Heart left ventricle (tissue), 16 donors: ENCODE data around the gene LUZP2. TPM values are rescaled to one million over a fixed set of nuclear protein-coding genes. Genes with fewer than 3 reads are reported as not detected.

Experiments
- ATAC-seq, 4 donors: fragments of 200-7000 bp; cut with Tn5 transposase; one replicate each; pipeline ENCODE4 v1.9.1; 2020 to 2022; ENCODE audit warnings: moderate library complexity in 4 of 4, mild to moderate bottlenecking in 3 of 4, moderate number of reproducible peaks in 1 of 4
- DNase-seq, 5 donors: peaks; one replicate each; pipeline ENCODE4 v3.0.0-alpha.2; 2020
- H3K27ac ChIP-seq, 12 donors: fragments of 200-600 bp; sonication (generic) in 4 of 12; one replicate each; pipeline versions ENCODE4 v1.5.0 to v1.8.0; 2016 to 2022; ENCODE audit warnings: mild to moderate bottlenecking in 2 of 12
- H3K27me3 ChIP-seq, 9 donors: fragments of 200-600 bp; sonication (generic) in 2 of 9; one replicate each; pipeline versions ENCODE4 v1.5.1 to v1.8.0; 2016 to 2022; ENCODE audit warnings: mild to moderate bottlenecking in 3 of 9
- H3K36me3 ChIP-seq, 9 donors: fragments of 200-600 bp; sonication (generic) in 2 of 9; one replicate each; pipeline versions ENCODE4 v1.5.0 to v1.8.0; 2018 to 2022; ENCODE audit warnings: mild to moderate bottlenecking in 2 of 9
- H3K4me1 ChIP-seq, 12 donors: fragments of 200-600 bp; sonication (generic) in 4 of 12; one replicate each; pipeline versions ENCODE4 v1.5.0 to v1.8.0; 2016 to 2022; ENCODE audit warnings: mild to moderate bottlenecking in 3 of 12
- H3K4me3 ChIP-seq, 12 donors: fragments of 200-600 bp; sonication (generic) in 4 of 12; one replicate each; pipeline versions ENCODE4 v1.5.0 to v1.8.0; 2017 to 2022; ENCODE audit warnings: mild to moderate bottlenecking in 9 of 12, moderate library complexity in 4 of 12
- H3K9me3 ChIP-seq, 12 donors: fragments of 200-600 bp; sonication (generic) in 4 of 12; one replicate each; pipeline versions ENCODE4 v1.5.0 to v1.8.0; 2016 to 2022; ENCODE audit warnings: mild to moderate bottlenecking in 1 of 12
- POLR2A ChIP-seq, 2 donors: fragments of 450-650 bp; IDR thresholded peaks; one replicate each; pipeline ENCODE4 v1.6.1; 2017; ENCODE audit warnings: antibody characterized with exemption in 2 of 2, mild to moderate bottlenecking in 2 of 2, moderate library complexity in 2 of 2
- WGBS, 4 donors: extraction: QIAGEN DNeasy Blood & Tissue Kit in 2 of 4; methylation state at CpG; one replicate each; pipeline versions ENCODE4 v1.1.5 to v1.1.7; 2013 to 2018; 5-methylcytosine and 5-hydroxymethylcytosine counted together
- intact Hi-C, 10 donors: fragments of 100-400 bp; cut with DNase I; formaldehyde crosslinking; loops; one replicate each; pipeline versions ENCODE4 v1.11.1 to v1.14.2; 2022
- polyA plus RNA-seq, 2 donors: library from polyadenylated mRNA; stranded (reverse); fragments of 200-250 nt; gene quantifications; one replicate each; pipeline ENCODE4 v1.2.3, GENCODE V29; 2013
- total RNA-seq, 9 donors: library from RNA; depleted of rRNA in 2 of 9; stranded (reverse); fragments of >200 nt in 2 of 9; fragmentation: NEBNext Ultra II Directional in 3 of 9; extraction: Animal tissue kit (Norgen Biotek cat#: 25700) in 3 of 9; gene quantifications; one replicate each; pipeline versions ENCODE4 v1.1.0 to v1.2.4, GENCODE V29; 2016 to 2023
- TF ChIP-seq, protein P1 (sequence below), 12 donors: fragments of 200-600 bp; sonication (generic) in 4 of 12; IDR thresholded peaks; one replicate each; pipeline versions ENCODE4 v1.5.0 to v1.8.0; 2018 to 2022; ENCODE audit warnings: antibody characterized with exemption in 12 of 12, mild to moderate bottlenecking in 5 of 12
- donor health status: ischemic (EF 13 %, LVEDD 7.1; RV severe dilation, severe dysfunction).
- donor health status: healthy with polysubstance abuse.
- donor health status: DM: no; HTN: yes; CAD: no.
- donor health status: DM: no; HTN: no; CAD: no.
- donor health status: ischemic (EF 25% LVEDD 6.9; RV normal size, moderate dysfunction).
- donor health status: ischemic (EF 25% LVEDD 5.7; RV mildly dilated, moderate dysfunction).
- donor health status: healthy.
- donor health status: DM: yes; HTN: yes; CAD: no.
- donor health status: ischemic (EF 35%, LVEDD 5.7; RV mildly dilated, moderate dysfunction).
- donor health status: nonischemic (EF 11% LVEDD 7.7; RV severe dilation, severe dysfunction).
- donor health status: DM: yes; HTN: yes; CAD: no.
- donor health status: PGD.
- donor health status: ischemic (EF 29% LVEDD 5.4; RV normal size, mild dysfunction).
- donor health status: nonischemic (EF 23%, LVEDD 6.1; RV moderate dilation, normal function).

LUZP2 gene
- total and polyA plus RNA-seq, 11 donors, result 0.11 to 0.30 (median 0.17) TPM; not detected in 7

DNA sequence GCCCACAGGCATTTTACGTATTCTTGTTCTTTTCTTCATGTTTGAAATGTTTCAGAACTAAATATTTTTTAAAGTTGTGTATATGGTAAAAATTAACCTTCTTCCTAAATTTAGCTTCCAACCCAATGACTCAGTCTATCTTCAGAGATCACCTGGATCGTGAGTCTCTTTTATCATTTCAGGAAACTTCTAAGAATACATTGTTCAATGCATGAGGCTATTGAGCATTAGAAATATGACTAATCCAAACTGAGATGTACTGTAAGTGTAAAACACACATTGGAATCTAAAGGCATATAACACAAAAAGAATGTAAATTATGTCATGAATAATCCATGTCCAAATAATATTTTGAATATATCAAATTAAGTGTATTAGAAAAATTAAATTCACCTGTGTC is 265.2 kb downstream of the LUZP2 start:
- DNase-seq (no peak), ATAC-seq (no peak)
- Histone ChIP-seq H3K36me3 (no peaks in the 10 kb centered on the region), H3K4me1 (no peaks in the 10 kb centered on the region), H3K27me3 (no peaks in the 10 kb centered on the region), H3K9me3 (peaks cover 0 to 3% (median 0%) of the 10 kb centered on the region in 12 donors), H3K27ac (no peak overlapping the region), H3K4me3 (no peak overlapping the region)
- TF ChIP-seq, protein P1, sequence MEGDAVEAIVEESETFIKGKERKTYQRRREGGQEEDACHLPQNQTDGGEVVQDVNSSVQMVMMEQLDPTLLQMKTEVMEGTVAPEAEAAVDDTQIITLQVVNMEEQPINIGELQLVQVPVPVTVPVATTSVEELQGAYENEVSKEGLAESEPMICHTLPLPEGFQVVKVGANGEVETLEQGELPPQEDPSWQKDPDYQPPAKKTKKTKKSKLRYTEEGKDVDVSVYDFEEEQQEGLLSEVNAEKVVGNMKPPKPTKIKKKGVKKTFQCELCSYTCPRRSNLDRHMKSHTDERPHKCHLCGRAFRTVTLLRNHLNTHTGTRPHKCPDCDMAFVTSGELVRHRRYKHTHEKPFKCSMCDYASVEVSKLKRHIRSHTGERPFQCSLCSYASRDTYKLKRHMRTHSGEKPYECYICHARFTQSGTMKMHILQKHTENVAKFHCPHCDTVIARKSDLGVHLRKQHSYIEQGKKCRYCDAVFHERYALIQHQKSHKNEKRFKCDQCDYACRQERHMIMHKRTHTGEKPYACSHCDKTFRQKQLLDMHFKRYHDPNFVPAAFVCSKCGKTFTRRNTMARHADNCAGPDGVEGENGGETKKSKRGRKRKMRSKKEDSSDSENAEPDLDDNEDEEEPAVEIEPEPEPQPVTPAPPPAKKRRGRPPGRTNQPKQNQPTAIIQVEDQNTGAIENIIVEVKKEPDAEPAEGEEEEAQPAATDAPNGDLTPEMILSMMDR (IDR thresholded peaks at IDR 0.05), result no peak
- TF ChIP-seq POLR2A (IDR thresholded peaks at IDR 0.05), result no peak
- intact Hi-C loops, result no loop called here
- WGBS, 4 donors, result 47 to 87% (median 84%) methylated on average over 2 of the region's 2 CpGs

DNA sequence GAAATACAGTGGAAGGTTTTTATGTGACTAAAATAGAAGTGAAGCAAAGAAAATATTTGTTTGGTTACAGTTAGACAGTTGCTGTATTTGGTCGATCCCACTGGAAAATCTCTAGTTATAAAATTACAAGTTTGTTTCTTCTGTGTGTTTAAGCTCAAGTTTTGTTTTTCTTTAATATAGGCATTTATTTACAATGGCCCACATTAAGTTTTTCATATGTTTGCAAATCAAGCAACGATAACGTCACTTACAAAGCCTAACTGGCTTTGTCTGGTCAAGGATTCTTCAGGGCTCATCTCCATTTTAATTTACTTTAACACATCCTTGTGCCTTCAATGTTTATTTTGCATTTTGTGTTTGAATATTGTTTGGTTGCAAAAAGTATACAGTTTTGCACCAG is 270.6 kb downstream of the LUZP2 start:
- WGBS, 4 donors, result 64 to 85% (median 80%) methylated on average over 3 of the region's 3 CpGs
- H3K9me3 ChIP-seq, result peaks cover 0 to 4% (median 0%) of the 10 kb centered on the region in 12 donors
- H3K27ac ChIP-seq, result no peak overlapping the region
- TF ChIP-seq, protein P1 (IDR thresholded peaks at IDR 0.05), result no peak
- no peak for TF ChIP-seq POLR2A (IDR thresholded peaks at IDR 0.05)
- H3K36me3 ChIP-seq, result no peaks in the 10 kb centered on the region
- no peak overlapping the region for H3K4me3 ChIP-seq
- H3K27me3 ChIP-seq, result no peaks in the 10 kb centered on the region
- intact Hi-C loops, result no loop called here
- no peak for DNase-seq
- no peaks in the 10 kb centered on the region for H3K4me1 ChIP-seq
- ATAC-seq, result no peak

DNA sequence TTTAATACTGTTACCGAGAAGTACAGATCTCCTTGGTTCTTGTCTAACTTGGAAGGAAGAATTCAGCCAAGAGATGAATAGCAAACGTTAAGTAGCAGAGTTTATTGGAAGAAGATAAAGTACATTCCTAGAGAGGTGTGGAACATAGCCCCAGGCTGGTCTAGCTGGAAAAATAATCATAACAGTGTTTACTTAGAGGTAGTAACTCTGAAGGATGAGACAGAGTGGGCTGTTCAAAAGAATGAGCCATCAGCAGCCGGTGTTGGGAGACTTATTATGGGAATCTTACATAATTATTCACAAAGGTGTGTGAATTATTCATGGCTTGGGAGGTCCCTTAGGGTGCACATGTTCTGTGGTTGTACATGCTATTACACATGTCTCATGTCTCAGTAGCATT is 276.5 kb downstream of the LUZP2 start:
- TF ChIP-seq POLR2A (IDR thresholded peaks at IDR 0.05), result no peak
- TF ChIP-seq, protein P1 (IDR thresholded peaks at IDR 0.05), result no peak

DNA sequence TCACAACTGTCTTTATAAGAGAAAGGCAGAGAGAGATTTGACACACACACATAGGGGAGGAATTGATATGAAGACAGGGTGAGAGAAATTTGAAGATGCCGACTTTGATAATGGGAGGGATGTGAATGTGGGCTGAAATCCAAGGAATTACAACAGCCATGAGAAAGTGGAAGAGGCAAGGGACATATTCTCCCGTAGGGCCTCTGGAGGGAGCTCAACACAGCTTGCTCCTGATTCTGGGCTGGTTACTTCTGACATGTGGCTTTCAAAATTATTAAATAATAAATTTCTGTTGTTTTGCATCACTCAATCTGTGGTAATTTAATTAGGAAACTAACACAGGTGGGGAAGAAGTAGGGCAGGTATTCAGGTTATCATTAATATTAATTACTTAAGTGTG is 282.9 kb downstream of the LUZP2 start:
- H3K27ac ChIP-seq, result no peak overlapping the region
- H3K4me3 ChIP-seq, result no peak overlapping the region
- ATAC-seq, result no peak
- DNase-seq, result no peak
- H3K9me3 ChIP-seq, result no peaks in the 10 kb centered on the region
- no peaks in the 10 kb centered on the region for H3K4me1 ChIP-seq
- 30 to 47% (median 34%) methylated on average over 2 of the region's 2 CpGs for WGBS, 4 donors
- intact Hi-C loops, result no loop called here
- H3K36me3 ChIP-seq, result no peaks in the 10 kb centered on the region
- H3K27me3 ChIP-seq, result no peaks in the 10 kb centered on the region
- TF ChIP-seq POLR2A (IDR thresholded peaks at IDR 0.05), result no peak
- TF ChIP-seq, protein P1 (IDR thresholded peaks at IDR 0.05), result no peak

More for the DNA sequence above, 276.5 kb downstream of the LUZP2 start:
- H3K36me3 ChIP-seq, result no peaks in the 10 kb centered on the region
- intact Hi-C loops, result no loop called here
- no peak for DNase-seq
- no peaks in the 10 kb centered on the region for H3K4me1 ChIP-seq
- no peak overlapping the region for H3K4me3 ChIP-seq
- no peak overlapping the region for H3K27ac ChIP-seq
- H3K27me3 ChIP-seq, result no peaks in the 10 kb centered on the region
- H3K9me3 ChIP-seq, result peaks cover 0 to 4% (median 0%) of the 10 kb centered on the region in 12 donors
- ATAC-seq, result no peak
- 82 to 91% (median 86%) methylated on average over 3 of the region's 3 CpGs for WGBS, 4 donors
